Ovary (tissue), 3 donors: Measurements from ENCODE around the gene NRXN3.

Experiments
- CTCF ChIP-seq, 3 donors: fragments of 450-650 bp in 2 of 3; fragments of 200-600 bp in 1 of 3; IDR thresholded peaks; one replicate each; pipeline versions ENCODE4 v1.5.1 to v1.8.0; 2016 to 2022; ENCODE audit warnings: antibody characterized with exemption in 3 of 3, mild to moderate bottlenecking in 1 of 3
- EP300 ChIP-seq: sonication (generic); formaldehyde crosslinking; IDR thresholded peaks from one replicate; pipeline ENCODE4 v1.6.1; 2017; ENCODE audit warnings: antibody characterized with exemption
- donor health status: DM: no; HTN: no; CAD: no.

DNA sequence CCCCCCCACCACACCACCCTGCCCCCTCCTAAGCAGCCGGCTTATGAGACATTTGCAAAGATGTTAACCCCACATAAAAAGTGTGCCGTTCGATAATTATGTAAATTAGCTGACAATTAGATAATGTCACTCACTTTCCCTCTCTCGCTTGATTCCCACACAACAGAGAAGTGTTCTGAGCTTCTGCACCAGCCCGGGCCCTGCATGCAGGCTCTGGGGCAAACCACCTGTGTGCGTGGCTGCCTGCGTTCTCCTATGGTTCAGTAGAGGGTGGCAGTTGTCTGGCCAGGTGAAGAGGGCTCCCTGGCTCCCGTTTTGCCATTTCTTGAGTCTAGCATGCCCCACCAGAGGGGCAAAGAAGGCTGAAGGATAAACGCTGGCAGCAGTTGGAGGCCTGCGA is 68.0 kb downstream of the NRXN3 start:
- TF ChIP-seq EP300 (no peak), CTCF (IDR thresholded peaks at IDR 0.05) (no peak)
